Mucosa of rectum (tissue), 2 donors: Measurements from ENCODE around the gene PRRT3.

ENCODE experiments used
- H3K27ac ChIP-seq, 2 donors: one replicate each; pipeline ENCODE4 v1.7.0; 2013; ENCODE audit warnings: inconsistent platforms in 2 of 2, low read depth in 2 of 2, low read length in 2 of 2
- H3K27me3 ChIP-seq, 2 donors: one replicate each; pipeline ENCODE4 v1.7.0; 2013; ENCODE audit warnings: low read length in 2 of 2; ENCODE audit not compliant: control insufficient read depth in 2 of 2, insufficient read depth in 2 of 2
- H3K36me3 ChIP-seq, 2 donors: one replicate each; pipeline ENCODE4 v1.7.0; 2013; ENCODE audit warnings: low read length in 2 of 2; ENCODE audit not compliant: control insufficient read depth in 2 of 2, insufficient read depth in 2 of 2
- H3K4me1 ChIP-seq, 2 donors: one replicate each; pipeline ENCODE4 v1.7.0; 2013; ENCODE audit warnings: low read length in 2 of 2, mild to moderate bottlenecking in 1 of 2; ENCODE audit not compliant: control insufficient read depth in 2 of 2, insufficient read depth in 2 of 2
- H3K4me3 ChIP-seq, 2 donors: one replicate each; pipeline ENCODE4 v1.7.0; 2013; ENCODE audit warnings: low read length in 2 of 2
- H3K9ac ChIP-seq, 2 donors: one replicate each; pipeline ENCODE4 v1.7.0; 2013; ENCODE audit warnings: low read length in 2 of 2, low read depth in 1 of 2, mild to moderate bottlenecking in 1 of 2
- H3K9me3 ChIP-seq, 2 donors: one replicate each; pipeline ENCODE4 v1.7.0; 2013; ENCODE audit warnings: low read length in 2 of 2; ENCODE audit not compliant: control insufficient read depth in 2 of 2
- donor health status: healthy.
- donor health status: Normal muscosa, but diverticular disease.

The PRRT3 gene

DNA sequence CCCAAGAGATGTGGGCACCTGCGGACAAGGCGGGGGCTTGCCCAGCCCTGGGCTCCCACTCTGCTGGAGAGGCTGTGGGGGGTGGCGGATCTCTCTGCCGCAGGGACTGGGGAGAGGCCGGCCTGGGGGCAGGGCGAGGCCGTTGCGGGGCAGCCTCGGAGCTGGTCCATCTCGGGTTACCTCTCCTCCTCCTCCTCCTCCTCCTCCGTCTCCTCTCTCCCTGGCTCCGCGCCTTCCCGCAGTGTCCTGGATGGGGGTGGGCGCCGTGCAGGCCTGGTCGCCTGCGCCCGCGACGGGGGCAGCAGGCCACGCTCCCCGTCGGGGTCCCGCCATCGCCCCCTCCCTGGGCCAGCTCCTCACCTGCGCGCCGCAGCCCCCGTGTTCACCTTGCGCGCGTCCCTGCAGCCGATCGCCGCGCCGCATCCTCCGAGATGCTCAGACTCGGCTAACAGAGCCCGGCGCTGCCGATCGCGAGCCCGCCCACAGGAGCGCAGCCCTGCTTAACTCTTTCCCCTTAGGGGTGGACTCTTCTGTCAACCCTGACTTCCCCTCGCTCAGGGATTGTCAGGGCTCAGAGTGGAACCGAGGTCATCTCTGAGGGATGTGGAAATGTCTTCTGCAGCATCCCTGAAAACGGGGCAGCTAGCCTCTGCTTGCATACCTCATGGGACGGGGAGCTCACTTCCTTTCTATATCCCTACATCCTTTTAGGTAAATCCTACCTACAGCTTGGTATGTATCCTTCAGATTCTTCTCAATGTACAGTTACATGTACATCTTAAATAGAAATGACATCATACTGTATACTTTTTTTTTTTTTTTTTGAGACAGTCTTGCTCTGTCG, at the start of gene PRRT3:
Gene PRRT3 (minus strand): TSS at position 447 of the 844 bp plus-strand sequence. CDS start 2,293 bp downstream, outside the sequence.
- Histone ChIP-seq H3K27me3 (no peaks in the 10 kb centered on the region), H3K36me3 (no peaks in the 10 kb centered on the region), H3K9me3 (no peaks in the 10 kb centered on the region), H3K4me3 (peak within 1 kb of the TSS; percentile 61 to 65), H3K27ac (no peak within 1 kb of the TSS), H3K4me1 (peaks cover 7 to 13% of the 10 kb centered on the region in 2 donors), H3K9ac (peak within 1 kb of the TSS; percentile 24 to 49)

DNA sequence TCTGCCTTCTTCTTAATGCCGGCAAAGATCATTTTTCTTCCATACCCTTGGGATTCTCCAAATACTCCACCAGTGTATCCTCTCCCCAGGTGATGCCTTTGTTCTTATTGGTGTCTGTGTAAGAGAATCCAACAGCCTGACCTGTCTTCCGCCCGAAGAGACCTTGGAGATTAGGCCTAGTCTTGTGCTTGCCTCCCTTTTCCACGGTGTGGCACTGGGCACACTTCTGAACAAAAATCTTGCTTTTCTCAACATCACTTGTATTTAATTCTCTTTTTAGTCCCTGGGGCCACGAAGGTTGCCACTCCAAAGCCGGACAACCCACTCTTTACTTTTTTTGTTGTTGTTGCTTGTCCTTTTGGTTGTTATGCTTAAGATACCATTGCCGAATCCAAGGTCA, 48.5 kb upstream of the PRRT3 start:
- no peak overlapping the region for H3K27ac ChIP-seq
- no peaks in the 10 kb centered on the region for H3K9me3 ChIP-seq
- no peaks in the 10 kb centered on the region for H3K4me1 ChIP-seq
- no peaks in the 10 kb centered on the region for H3K27me3 ChIP-seq
- no peak overlapping the region for H3K4me3 ChIP-seq
- peaks cover 3 to 11% of the 10 kb centered on the region in 2 donors for H3K36me3 ChIP-seq
- no peak overlapping the region for H3K9ac ChIP-seq

DNA sequence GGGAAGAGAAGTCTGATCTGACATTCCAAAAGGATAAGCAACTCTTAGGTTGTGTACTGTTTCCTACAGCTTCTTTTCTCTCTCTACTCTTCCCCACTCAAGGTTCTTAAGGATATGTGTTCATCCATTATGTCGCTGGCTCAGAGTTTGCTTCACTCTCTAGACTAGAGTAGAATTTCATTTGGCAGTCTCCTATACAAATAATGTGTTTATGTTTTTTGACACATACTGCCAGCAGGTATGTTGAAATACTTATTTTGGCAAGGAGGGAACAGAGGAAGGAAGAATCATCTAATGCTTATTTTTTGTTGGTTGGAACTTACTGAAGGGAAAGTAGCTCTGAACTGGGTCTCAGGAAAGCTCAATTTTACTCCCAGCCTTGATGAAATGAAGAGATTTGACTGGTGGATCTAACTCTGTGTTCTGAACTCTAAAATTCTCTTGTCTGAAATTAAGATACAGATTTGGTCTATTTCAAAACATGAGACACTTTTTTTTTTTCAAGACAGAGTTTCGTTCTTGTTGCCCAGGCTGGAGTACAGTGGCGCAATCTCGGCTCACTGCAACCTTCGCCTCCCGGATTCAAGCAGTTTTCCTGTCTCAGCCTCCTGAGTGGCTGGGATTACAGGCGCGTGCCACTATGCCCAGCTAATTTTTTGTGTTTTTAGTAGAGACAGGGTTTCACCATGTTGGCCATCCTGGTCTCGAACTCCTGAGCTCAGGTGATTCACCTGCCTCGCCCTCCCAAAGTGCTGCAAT, 42.1 kb upstream of the PRRT3 start:
- H3K4me3 ChIP-seq: no peak overlapping the region
- no peaks in the 10 kb centered on the region for H3K27me3 ChIP-seq
- no peaks in the 10 kb centered on the region for H3K4me1 ChIP-seq
- H3K27ac ChIP-seq: no peak overlapping the region
- H3K36me3 ChIP-seq: peaks cover 3 to 8% of the 10 kb centered on the region in 2 donors
- no peaks in the 10 kb centered on the region for H3K9me3 ChIP-seq
- no peak overlapping the region for H3K9ac ChIP-seq

DNA sequence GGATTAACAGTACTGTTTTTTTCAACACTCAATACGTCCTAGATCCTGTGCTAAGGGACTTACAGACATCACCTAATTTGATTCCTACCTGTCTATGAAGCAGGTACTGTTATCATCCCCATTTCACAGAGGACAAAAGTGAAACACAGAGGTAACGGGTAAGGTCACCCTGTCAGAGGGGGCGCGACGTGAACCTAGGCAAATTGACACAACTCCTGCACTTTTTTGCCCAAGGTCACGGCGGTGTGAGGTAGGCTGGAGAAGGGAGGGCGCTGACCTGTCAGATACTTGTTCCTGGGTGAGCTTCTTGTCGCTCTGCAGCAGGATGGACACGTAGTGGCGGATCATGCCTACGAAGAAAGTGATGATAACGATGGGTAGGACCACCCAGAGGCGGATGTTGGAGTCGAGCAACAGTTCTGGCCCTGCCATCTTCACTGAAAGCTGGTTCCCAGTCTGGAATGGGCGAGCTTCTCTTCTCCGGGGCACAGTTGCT, 34.1 kb upstream of the PRRT3 start:
- H3K4me3 ChIP-seq: peak overlapping the region; percentile 100
- peaks cover 17 to 21% of the 10 kb centered on the region in 2 donors for H3K4me1 ChIP-seq
- H3K36me3 ChIP-seq: peaks cover 0 to 3% of the 10 kb centered on the region in 2 donors
- peak overlapping the region; percentile 88 to 99 for H3K9ac ChIP-seq
- H3K27me3 ChIP-seq: no peaks in the 10 kb centered on the region
- no peaks in the 10 kb centered on the region for H3K9me3 ChIP-seq
- peak overlapping the region; percentile 73 to 78 for H3K27ac ChIP-seq

DNA sequence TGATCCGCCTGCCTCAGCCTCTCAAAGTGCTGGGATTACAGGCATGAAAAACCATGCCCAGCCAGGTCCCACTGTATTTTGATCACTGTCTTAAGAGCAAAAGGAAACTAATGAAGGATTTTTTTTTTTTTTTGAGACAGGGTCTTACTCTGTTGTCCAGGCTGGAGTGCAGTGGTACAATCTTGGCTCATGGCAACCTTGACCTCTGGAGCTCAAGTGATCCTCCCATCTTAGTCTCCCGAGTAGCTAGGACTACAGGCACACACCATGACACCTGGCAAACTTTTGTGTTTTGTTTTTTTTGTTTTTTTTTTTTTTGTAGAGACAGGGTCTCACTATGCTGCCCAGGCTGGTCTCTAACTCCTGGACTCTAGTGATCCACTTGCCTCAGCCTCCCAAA, 28.0 kb upstream of the PRRT3 start:
- Histone ChIP-seq H3K36me3 (peaks cover 16 to 32% of the 10 kb centered on the region in 2 donors), H3K9me3 (no peaks in the 10 kb centered on the region), H3K4me3 (no peak overlapping the region), H3K9ac (no peak overlapping the region), H3K27me3 (no peaks in the 10 kb centered on the region), H3K4me1 (peaks cover 2 to 4% of the 10 kb centered on the region in 2 donors), H3K27ac (no peak overlapping the region)

DNA sequence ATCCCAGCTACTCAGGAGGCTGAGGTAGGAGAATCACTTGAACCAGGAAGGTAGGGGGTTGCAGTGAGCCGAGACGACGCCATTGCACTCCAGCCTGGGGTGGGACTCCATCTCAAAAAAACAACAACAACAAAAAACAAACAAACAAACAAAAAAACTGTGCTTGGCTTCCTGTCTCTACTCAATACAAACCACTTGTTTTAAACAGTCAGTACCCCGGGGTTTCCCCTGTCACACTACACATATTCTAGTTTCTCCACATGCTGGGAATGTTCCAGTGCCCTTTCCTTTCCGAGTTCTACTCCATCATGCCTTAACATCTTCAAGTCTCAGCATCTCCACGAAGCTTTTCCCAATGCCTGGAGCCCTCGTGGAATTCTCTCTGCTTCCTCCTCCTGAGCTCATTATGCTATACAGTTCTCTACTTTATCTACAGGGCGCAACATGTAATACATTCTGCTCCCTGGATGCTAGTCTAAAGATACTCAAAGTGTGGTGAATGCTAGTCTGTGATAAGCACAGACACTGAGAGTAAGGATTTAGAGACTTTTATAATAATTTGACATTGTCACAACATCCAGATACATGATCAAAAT, 26.6 kb upstream of the PRRT3 start:
- Histone ChIP-seq H3K36me3 (peaks cover 25 to 33% of the 10 kb centered on the region in 2 donors), H3K9me3 (no peaks in the 10 kb centered on the region), H3K27ac (no peak overlapping the region), H3K4me3 (no peak overlapping the region), H3K9ac (no peak overlapping the region), H3K27me3 (no peaks in the 10 kb centered on the region), H3K4me1 (no peaks in the 10 kb centered on the region)

DNA sequence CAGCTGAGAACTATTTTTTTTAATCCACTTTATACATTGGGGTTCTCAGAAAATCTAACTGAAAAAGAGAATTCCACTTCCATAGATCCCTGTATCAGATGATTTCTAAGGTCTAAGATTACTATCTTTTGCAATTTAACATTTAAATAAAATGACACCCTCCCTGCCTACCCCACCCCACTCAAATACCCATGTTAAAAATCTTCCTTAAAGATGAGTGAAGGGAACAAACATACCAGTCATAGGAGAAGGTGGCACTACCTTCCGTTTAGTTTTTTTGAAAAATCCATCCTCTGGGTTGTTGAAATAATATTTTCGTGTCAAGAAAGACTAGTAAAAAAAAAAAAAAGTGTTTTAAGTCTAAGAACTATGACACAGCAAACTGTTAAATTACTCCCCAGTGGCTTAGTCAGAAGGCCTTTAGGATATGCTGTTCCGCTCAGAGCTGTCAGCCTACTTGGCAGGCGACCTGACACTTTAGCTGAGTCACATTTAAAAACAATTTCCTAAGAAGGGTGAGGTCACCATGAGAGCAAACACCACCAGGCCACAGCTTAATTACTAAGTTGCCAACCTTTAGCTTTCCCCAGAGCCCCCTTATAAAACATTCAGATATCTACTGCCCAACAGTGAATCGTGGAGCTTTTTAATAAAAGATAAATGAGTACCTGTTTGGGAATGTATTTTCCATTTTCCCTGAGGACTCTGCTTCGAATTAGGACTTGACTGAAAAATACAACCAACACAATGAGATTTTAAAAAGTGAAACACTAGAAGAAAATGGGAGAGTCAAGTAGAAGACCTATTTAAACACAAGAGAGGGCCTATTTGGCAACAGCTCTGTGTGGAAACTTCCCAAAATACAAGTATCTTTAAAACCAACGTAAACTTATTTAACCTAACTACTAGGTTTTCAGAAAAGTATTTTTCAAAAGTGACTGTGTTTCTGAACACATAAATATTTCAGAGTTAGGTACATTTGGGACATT, 24.8 kb upstream of the PRRT3 start:
- Histone ChIP-seq H3K4me1 (no peaks in the 10 kb centered on the region), H3K4me3 (no peak overlapping the region), H3K36me3 (peaks cover 33 to 43% of the 10 kb centered on the region in 2 donors), H3K27me3 (no peaks in the 10 kb centered on the region), H3K9me3 (no peaks in the 10 kb centered on the region), H3K27ac (no peak overlapping the region), H3K9ac (no peak overlapping the region)

DNA sequence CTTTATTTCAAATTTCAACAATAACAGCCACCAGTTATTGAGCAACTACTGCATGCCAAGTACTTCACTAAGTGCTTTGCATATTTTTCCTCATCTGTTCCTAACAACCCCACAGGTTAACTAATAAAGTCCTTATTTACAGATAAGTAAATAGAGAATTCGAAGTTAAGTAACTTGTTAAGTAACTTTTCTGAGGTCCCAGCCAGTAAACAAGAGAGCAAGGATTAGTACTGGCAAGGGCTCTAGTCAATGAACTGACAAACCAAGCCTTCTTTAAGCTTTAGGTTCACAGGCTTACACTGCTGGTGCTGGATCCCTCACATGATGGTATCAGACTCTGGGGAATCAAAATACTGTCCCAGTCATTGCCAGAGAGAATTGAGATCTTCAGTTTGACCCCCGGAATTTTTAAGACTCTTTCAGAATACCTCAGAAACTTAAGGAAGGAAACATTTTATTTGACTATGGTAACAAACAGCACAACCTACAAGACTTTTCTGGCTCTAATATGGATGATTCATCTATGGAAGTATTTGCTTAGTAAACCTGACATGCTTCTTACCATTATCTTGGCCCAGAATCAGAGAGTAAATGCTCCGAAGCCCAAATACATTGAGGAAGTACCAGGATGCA, 17.9 kb upstream of the PRRT3 start:
- no peak overlapping the region for H3K4me3 ChIP-seq
- no peak overlapping the region for H3K9ac ChIP-seq
- no peaks in the 10 kb centered on the region for H3K4me1 ChIP-seq
- no peaks in the 10 kb centered on the region for H3K9me3 ChIP-seq
- no peak overlapping the region for H3K27ac ChIP-seq
- no peaks in the 10 kb centered on the region for H3K27me3 ChIP-seq
- peaks cover 49 to 51% of the 10 kb centered on the region in 2 donors for H3K36me3 ChIP-seq

DNA sequence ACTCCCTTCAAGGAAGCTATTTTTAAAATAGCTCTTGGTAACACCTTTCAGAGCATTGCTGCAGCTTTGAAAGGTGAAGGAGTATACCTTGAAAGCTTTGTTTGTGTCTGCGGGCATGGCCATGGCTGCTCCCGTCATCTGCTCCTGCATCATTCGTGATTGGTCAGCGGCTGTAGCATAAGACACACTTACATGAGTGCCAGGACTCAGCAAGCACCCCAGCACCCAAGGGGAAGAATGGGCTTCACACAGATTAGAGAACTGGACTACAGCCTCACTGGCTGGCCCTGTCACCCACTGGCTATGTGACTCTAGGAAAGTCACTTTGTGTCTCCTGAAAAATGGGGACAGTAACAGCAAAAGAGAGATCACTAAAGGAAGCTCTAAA, 17.4 kb upstream of the PRRT3 start:
- Histone ChIP-seq H3K4me1 (no peaks in the 10 kb centered on the region), H3K27ac (no peak overlapping the region), H3K9me3 (no peaks in the 10 kb centered on the region), H3K27me3 (no peaks in the 10 kb centered on the region), H3K36me3 (peaks cover 45 to 47% of the 10 kb centered on the region in 2 donors), H3K9ac (no peak overlapping the region), H3K4me3 (no peak overlapping the region)
